Adipocyte (in vitro differentiated cells): ENCODE data around the gene RAB24.
"Not testable (repeated sequence)": the region's sequence is repeated elsewhere in the genome, so short reads cannot be mapped to it uniquely, and the experiment has no call there.

Source experiments
- DNase-seq: peaks from one replicate; pipeline ENCODE4 v3.0.0-alpha.2; 2015; ENCODE audit warnings: low read depth
- H3K27me3 ChIP-seq: replicated peaks from 2 replicates; pipeline ENCODE4 v1.7.0; 2013; ENCODE audit warnings: mild to moderate bottlenecking, low read length, moderate library complexity; ENCODE audit not compliant: control insufficient read depth, insufficient read depth
- H3K36me3 ChIP-seq: 2 replicates; pipeline ENCODE4 v1.7.0; 2013; ENCODE audit warnings: low read length, mild to moderate bottlenecking, moderate library complexity; ENCODE audit not compliant: control insufficient read depth, insufficient read depth, severe bottlenecking
- H3K4me1 ChIP-seq: 2 replicates; pipeline ENCODE4 v1.7.0; 2013; ENCODE audit warnings: mild to moderate bottlenecking, low read length, moderate library complexity; ENCODE audit not compliant: control insufficient read depth, insufficient read depth
- H3K4me3 ChIP-seq: 2 replicates; pipeline ENCODE4 v1.7.0; 2013; ENCODE audit warnings: mild to moderate bottlenecking, low read length, moderate library complexity
- H3K9ac ChIP-seq: 2 replicates; pipeline ENCODE4 v1.7.0; 2013; ENCODE audit warnings: mild to moderate bottlenecking, low read length, moderate library complexity
- H3K9me3 ChIP-seq: 2 replicates; pipeline ENCODE4 v1.7.0; 2013; ENCODE audit warnings: mild to moderate bottlenecking, low read length, moderate library complexity; ENCODE audit not compliant: control insufficient read depth

Gene RAB24

GRCh38 chr5:177303121-177303924 lies at the start of gene RAB24, which contains the start of gene PRELID1:
Gene RAB24, minus strand, starts transcription at chr5:177303719. Its CDS starts 431 bp downstream, at chr5:177303288.
Gene PRELID1, plus strand, starts transcription at chr5:177303799. Its CDS starts 187 bp downstream, at chr5:177303986.
- Histone ChIP-seq H3K36me3 (peaks cover 24% of the 10 kb centered on the region), H3K4me3 (peak within 1 kb of the TSS; percentile 99), H3K9ac (peak within 1 kb of the TSS; percentile 97), H3K9me3 (no peaks in the 10 kb centered on the region), H3K4me1 (peaks cover 55% of the 10 kb centered on the region), H3K27me3 (no peaks in the 10 kb centered on the region)
- peak; percentile 97 for DNase-seq

- peaks cover 29% of the 10 kb centered on the region for H3K27me3 ChIP-seq
- H3K4me3 ChIP-seq: no peak overlapping the region
- H3K9me3 ChIP-seq: peaks cover 8% of the 10 kb centered on the region
- no peaks in the 10 kb centered on the region for H3K36me3 ChIP-seq
- H3K4me1 ChIP-seq: peaks cover 25% of the 10 kb centered on the region
- H3K9ac ChIP-seq: no peak overlapping the region
- no peak for DNase-seq
These were observed 49.6 kb upstream of the RAB24 start for GRCh38 chr5:177353093-177353492.

DNA sequence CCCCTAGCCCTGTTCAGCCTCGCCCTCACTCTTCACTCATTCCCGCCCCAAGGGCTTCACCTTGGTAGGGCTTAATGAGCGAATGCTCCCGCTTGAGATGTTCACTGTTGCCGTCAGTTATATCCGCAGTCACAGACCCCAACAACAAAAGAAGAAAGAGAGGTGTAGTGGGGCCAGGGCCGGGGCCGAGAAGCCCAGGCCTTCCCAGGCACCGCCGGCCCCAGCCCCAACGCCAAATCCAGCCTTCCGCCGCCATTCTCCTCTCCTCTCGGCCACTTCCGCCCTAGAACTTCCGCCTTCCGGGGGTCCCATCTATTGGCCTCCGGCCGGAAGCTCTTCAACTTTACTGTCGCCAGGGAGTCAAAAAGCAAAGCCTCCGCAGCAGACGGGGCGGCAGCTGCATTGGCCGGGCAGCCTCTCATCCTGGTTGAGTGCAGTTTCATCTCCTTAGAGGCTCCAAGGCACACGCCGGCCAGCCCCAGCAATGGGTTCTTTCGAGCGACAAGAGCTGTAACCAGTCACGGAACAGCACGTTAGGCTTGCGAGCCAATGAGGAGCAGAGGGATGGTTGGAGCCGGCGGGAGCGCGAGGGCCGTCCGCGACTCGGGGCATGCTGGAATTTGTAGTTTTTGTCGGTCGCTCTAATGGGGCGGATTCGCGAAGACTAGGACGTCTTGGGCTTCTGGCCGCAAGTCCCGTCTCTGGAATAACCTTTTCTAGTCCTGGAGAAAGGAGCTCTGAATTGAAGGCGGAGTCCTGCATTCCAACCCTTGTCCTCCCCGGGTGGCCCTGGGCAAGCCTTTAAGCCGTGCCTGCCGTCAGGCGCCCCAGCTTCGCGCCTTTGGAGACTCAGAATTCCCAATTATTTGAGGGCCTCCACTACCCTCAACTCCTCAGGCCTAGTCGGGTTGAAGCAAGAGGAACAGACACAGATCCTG lies 48.1 kb upstream of the RAB24 start, which contains the start of gene LMAN2:
Gene LMAN2, minus strand, starts transcription at position 277 of the 938 bp plus-strand sequence. Its CDS starts 21 bp downstream, at position 256.
- peaks cover 8% of the 10 kb centered on the region for H3K9me3 ChIP-seq
- peak within 1 kb of the TSS; percentile 98 for H3K9ac ChIP-seq
- peaks cover 25% of the 10 kb centered on the region for H3K4me1 ChIP-seq
- H3K4me3 ChIP-seq: peak within 1 kb of the TSS; percentile 94
- DNase-seq: peak; percentile 98
- peaks cover 16% of the 10 kb centered on the region for H3K27me3 ChIP-seq
- peaks cover 7% of the 10 kb centered on the region for H3K36me3 ChIP-seq

- Histone ChIP-seq H3K4me1 (peaks cover 25% of the 10 kb centered on the region), H3K9me3 (peaks cover 7% of the 10 kb centered on the region), H3K27me3 (peaks cover 12% of the 10 kb centered on the region), H3K36me3 (peaks cover 10% of the 10 kb centered on the region), H3K9ac (peak overlapping the region; percentile 98), H3K4me3 (peak overlapping the region; percentile 94)
- peak; percentile 21 for DNase-seq
These were observed 47.4 kb upstream of the RAB24 start for GRCh38 chr5:177350776-177351391.

- peaks cover 10% of the 10 kb centered on the region for H3K36me3 ChIP-seq
- no peak overlapping the region for H3K9ac ChIP-seq
- peak overlapping the region; percentile 94 for H3K4me3 ChIP-seq
- peaks cover 25% of the 10 kb centered on the region for H3K4me1 ChIP-seq
- no peak for DNase-seq
- H3K27me3 ChIP-seq: peaks cover 2% of the 10 kb centered on the region
- H3K9me3 ChIP-seq: no peaks in the 10 kb centered on the region
These were observed 46.2 kb upstream of the RAB24 start for GRCh38 chr5:177349762-177350161.

DNA sequence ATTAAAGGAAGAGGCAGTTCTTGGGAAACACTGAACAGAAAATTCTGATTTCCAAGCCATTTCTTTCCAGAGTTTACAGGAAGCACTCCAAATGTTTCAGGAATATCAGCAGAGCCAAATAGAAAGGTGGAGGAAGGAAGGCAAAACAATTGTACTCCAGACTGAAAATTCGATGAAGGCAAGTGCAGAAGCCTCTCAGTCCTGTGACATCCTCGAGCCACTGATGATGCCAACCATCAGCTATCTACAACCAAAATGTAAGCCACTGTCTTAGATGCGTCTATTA lies 45.8 kb upstream of the RAB24 start:
- Histone ChIP-seq H3K4me3 (no peak overlapping the region), H3K27me3 (no peaks in the 10 kb centered on the region), H3K9ac (no peak overlapping the region), H3K36me3 (peaks cover 10% of the 10 kb centered on the region), H3K4me1 (peaks cover 25% of the 10 kb centered on the region), H3K9me3 (no peaks in the 10 kb centered on the region)
- no peak for DNase-seq

- Histone ChIP-seq H3K27me3 (no peaks in the 10 kb centered on the region), H3K36me3 (peaks cover 15% of the 10 kb centered on the region), H3K4me1 (peaks cover 25% of the 10 kb centered on the region), H3K9ac (no peak overlapping the region), H3K4me3 (no peak overlapping the region), H3K9me3 (no peaks in the 10 kb centered on the region)
- DNase-seq: no peak
These were observed 44.2 kb upstream of the RAB24 start for GRCh38 chr5:177347699-177348098.

GRCh38 chr5:177346820-177347219 lies 43.3 kb upstream of the RAB24 start:
- peaks cover 18% of the 10 kb centered on the region for H3K36me3 ChIP-seq
- H3K4me1 ChIP-seq: peaks cover 21% of the 10 kb centered on the region
- no peaks in the 10 kb centered on the region for H3K27me3 ChIP-seq
- no peak overlapping the region for H3K4me3 ChIP-seq
- H3K9ac ChIP-seq: no peak overlapping the region
- no peak for DNase-seq
- H3K9me3 ChIP-seq: no peaks in the 10 kb centered on the region

DNA sequence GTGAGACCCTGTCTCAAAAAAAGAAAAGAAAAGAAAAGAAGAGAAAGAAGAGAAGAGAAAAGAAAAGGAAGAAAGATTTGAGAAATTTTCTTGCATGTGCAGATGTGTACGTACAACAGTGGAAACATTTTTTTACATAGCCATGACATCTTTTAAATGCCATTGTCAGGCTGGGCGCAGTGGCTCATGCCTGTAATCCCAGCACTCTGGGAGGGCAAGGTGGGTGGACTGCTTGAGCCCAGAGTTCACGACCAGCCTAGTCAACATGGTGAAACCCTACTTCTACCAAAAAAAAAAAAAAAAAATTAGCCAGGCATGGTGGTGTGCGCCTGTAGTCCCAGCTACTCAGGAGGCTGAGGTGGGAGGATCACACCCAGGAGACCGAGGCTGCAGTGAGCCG lies 41.4 kb upstream of the RAB24 start:
- Histone ChIP-seq H3K9ac (no peak overlapping the region), H3K4me3 (no peak overlapping the region), H3K27me3 (no peaks in the 10 kb centered on the region), H3K4me1 (peaks cover 11% of the 10 kb centered on the region), H3K36me3 (peaks cover 25% of the 10 kb centered on the region), H3K9me3 (no peaks in the 10 kb centered on the region)
- no peak for DNase-seq

DNA sequence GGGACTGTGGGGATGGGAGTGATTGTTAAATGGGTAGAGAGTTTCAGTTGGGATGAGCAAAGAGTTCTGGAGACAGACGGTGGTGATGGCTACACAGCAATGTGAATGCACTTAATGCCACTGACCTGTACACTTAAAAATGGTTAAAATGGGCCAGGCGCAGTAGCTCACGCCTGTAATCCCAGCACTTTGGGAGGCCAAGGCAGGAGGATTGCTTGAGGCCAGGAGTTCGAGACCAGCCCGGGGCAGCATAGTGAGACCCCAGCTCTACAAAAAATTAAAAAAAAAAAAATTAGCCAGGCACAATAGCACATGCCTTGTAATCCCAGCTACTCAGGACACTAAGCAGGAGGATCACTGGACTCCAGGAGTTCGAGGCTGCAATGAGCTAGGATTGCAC lies 40.3 kb upstream of the RAB24 start:
- no peak for DNase-seq
- Histone ChIP-seq H3K27me3 (no peaks in the 10 kb centered on the region), H3K9ac (no peak overlapping the region), H3K4me3 (no peak overlapping the region), H3K36me3 (peaks cover 37% of the 10 kb centered on the region), H3K9me3 (no peaks in the 10 kb centered on the region), H3K4me1 (no peaks in the 10 kb centered on the region)

- H3K36me3 ChIP-seq: peaks cover 42% of the 10 kb centered on the region
- H3K4me3 ChIP-seq, H3K27me3 ChIP-seq, DNase-seq, H3K9me3 ChIP-seq, H3K4me1 ChIP-seq, H3K9ac ChIP-seq: not testable (repeated sequence)
These were observed 39.5 kb upstream of the RAB24 start for GRCh38 chr5:177343000-177343399.
